Fibroblast of lung (primary cell): ENCODE measurements around the gene GSTT2.

Experiments
- CTCF ChIP-seq, 2 donors: IDR thresholded peaks in 1 of 2; conservative IDR thresholded peaks in 1 of 2; 1 replicate in 1 of 2; 2 replicates in 1 of 2; pipeline ENCODE4 v1.5.1; 2011 to 2012; ENCODE audit warnings: low read length in 2 of 2, control low read depth in 1 of 2, inconsistent platforms in 1 of 2, low read depth in 1 of 2, mild to moderate bottlenecking in 1 of 2
- EZH2 ChIP-seq: IDR thresholded peaks from 2 replicates; pipeline ENCODE4 v1.5.1; 2012; ENCODE audit warnings: low read length, control low read depth, mild to moderate bottlenecking; ENCODE audit errors: missing control alignments

- TF ChIP-seq EZH2 (no peak), CTCF (conservative IDR thresholded peaks at IDR 0.05 in 1 of 2, IDR thresholded peaks at IDR 0.05 in 1 of 2; ENCODE audit: low read depth in 1 of 2, low read length in 2 of 2) (no peak)
Measured at GRCh38 chr22:24026733-24027132, 46.8 kb downstream of the GSTT2 start.
